HepG2 (cell line): Measurements from ENCODE around the gene OBP2B.

Experiments
- CTCF ChIP-seq: sonication (generic); formaldehyde crosslinking; IDR thresholded peaks from 2 replicates; pipeline ENCODE4 v1.5.0; 2020; ENCODE audit warnings: mild to moderate bottlenecking, missing genetic modification reagents, moderate library complexity
- EED ChIP-seq: sonication (generic); formaldehyde crosslinking; IDR thresholded peaks from 2 replicates; pipeline ENCODE4 v1.5.0; 2020; ENCODE audit warnings: mild to moderate bottlenecking, missing genetic modification reagents
- MLX ChIP-seq: IDR thresholded peaks from 2 replicates; pipeline ENCODE4 v1.6.1; 2016
- MNT ChIP-seq: fragments of 450-650 bp; IDR thresholded peaks from 2 replicates; pipeline ENCODE4 v1.6.1; 2016
- REXO4 ChIP-seq: sonication (generic); formaldehyde crosslinking; IDR thresholded peaks from 2 replicates; pipeline ENCODE4 v1.8.0; 2022; ENCODE audit warnings: missing genetic modification reagents, mild to moderate bottlenecking, borderline replicate concordance
- STAT6 ChIP-seq: sonication (generic); formaldehyde crosslinking; IDR thresholded peaks from 2 replicates; pipeline ENCODE4 v1.4.0; 2020; ENCODE audit warnings: missing genetic modification reagents, mild to moderate bottlenecking, borderline replicate concordance
- TAF1 ChIP-seq: sonication (generic); formaldehyde crosslinking; IDR thresholded peaks from 2 replicates; pipeline ENCODE4 v1.4.0; 2020; ENCODE audit warnings: missing genetic modification reagents

GRCh38 chr9:133169102-133169501 is 39.9 kb downstream of the OBP2B start:
- no peak for TF ChIP-seq CTCF (CRISPR knock-in tag)
- no peak for TF ChIP-seq MNT
- TF ChIP-seq REXO4 (CRISPR knock-in tag) = no peak
- TF ChIP-seq EED (CRISPR knock-in tag) = no peak
- no peak for TF ChIP-seq STAT6 (CRISPR knock-in tag)
- TF ChIP-seq TAF1 (CRISPR knock-in tag) = no peak
- no peak for TF ChIP-seq MLX (CRISPR knock-in tag)
